ENCODE data around the gene TM6SF1.
"Not testable (repeated sequence)": the region's sequence is repeated elsewhere in the genome, so short reads cannot be mapped to it uniquely, and the experiment has no call there.

Gene TM6SF1

DNA sequence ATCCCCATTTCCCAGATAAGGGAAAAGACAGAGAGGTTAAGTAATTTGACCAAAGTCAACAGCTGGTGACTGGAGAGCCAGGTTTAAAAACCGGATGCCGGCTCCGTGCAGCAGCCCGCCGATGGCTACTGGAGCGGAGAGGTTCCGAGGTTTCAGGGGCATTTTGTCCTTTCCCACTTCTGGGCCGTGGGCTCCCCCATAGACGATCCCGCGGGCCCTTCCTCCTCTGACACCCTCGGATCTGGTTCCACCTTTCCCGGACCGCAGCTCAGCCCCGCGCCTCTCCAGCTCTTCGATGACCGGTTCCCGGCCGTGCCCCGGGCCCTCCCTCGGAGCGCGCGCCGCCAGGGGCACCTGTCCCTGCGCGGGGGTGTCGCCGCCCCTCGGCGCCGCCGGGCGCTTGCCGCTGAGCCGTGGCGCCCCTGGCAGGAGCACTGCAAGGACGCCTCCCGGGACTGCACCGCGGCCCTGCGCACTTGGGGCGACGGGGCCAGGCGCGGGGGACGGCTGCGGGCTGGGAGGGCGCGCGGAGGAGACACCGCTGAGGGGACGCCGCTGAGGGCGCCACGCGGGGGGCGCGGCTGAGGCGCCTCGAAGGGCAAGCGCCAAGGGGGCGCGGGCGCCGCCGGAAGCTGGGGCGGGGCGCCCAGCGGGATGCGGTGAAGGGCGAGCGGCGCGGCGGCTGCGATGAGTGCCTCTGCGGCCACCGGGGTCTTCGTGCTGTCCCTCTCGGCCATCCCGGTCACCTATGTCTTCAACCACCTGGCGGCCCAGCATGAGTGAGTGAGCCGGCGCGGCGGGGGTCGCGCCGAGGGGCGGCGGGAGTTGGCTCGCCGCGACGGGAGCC lies at the start of gene TM6SF1:
TM6SF1 (plus strand) TSS at position 652 of the 847 bp plus-strand sequence; CDS start at position 688, 36 bp downstream.
- Mint-ChIP-seq H3K4me1 (peaks cover 27% of the 10 kb centered on the region), H3K27ac (no peak within 1 kb of the TSS), H3K4me3 (peak within 1 kb of the TSS; percentile 69), H3K9me3 (no peaks in the 10 kb centered on the region), H3K36me3 (peaks cover 4% of the 10 kb centered on the region)
- DNase-seq (ENCODE audit: low spot score in 2 of 2) = peak; percentile 5 to 55
- ATAC-seq = peak; percentile 60

DNA sequence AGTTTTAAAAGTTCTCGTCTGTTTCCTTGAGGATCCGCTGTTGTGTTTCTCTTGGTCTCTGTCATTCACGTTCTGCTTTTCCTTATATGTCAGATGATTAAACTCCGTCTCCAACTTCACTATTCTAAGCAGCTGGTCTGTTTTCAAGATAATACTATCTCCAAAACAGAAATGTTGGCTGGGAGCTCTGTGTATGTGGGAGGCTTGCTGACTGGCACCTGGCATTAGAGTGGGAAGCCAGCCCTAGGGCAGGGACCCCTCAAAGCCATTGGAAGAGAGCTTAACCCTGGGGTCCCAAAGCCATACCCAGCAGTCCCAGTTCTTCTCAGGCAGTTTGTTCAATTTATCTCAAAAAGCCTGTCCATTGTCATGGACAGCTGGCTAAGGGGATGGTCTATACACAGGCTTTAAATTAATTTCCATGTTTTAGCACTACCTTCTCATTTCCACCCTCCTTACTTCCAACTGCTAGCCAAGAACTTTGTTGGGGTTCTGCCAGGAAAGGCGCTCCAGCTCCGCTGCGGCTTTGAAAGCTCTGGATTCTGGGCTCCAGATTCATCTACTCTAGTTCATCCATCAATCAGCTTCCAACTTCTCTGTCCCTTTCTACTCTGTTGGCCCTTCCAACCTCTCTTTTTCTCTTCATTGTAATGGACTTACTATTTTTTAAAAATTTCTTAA lies 49.6 kb upstream of the TM6SF1 start:
- Mint-ChIP-seq H3K9me3 (no peaks in the 10 kb centered on the region), H3K36me3 (peaks cover 62% of the 10 kb centered on the region), H3K4me1 (peaks cover 17% of the 10 kb centered on the region), H3K27ac (peak overlapping the region; percentile 81), H3K4me3 (no peak overlapping the region)
- ATAC-seq (no peak), DNase-seq (ENCODE audit: low spot score in 2 of 2) (no peak)

DNA sequence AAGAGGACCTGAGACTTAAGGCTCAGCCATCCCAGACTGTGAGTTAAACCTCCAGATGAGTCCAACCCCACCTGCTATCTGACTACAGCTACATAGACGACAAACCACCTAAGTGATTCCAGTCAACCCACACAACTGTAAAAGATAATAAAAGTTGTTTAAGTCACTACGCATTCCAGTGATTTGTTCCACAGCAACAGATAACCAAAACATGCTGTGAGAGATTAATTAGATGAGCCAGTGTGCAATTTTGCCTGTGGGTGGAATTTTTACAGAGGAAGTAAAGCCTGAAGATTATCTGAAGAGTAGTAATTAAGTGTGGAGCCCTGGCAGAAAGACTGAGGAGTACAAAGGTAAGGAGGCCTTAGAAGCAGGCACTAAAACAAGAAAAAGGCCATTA lies 45.8 kb upstream of the TM6SF1 start:
- H3K36me3 Mint-ChIP-seq = peaks cover 38% of the 10 kb centered on the region
- H3K4me1 Mint-ChIP-seq = peaks cover 26% of the 10 kb centered on the region
- DNase-seq (ENCODE audit: low spot score in 2 of 2) = no peak
- no peak overlapping the region for H3K4me3 Mint-ChIP-seq
- H3K9me3 Mint-ChIP-seq = no peaks in the 10 kb centered on the region
- ATAC-seq = no peak
- H3K27ac Mint-ChIP-seq = no peak overlapping the region

DNA sequence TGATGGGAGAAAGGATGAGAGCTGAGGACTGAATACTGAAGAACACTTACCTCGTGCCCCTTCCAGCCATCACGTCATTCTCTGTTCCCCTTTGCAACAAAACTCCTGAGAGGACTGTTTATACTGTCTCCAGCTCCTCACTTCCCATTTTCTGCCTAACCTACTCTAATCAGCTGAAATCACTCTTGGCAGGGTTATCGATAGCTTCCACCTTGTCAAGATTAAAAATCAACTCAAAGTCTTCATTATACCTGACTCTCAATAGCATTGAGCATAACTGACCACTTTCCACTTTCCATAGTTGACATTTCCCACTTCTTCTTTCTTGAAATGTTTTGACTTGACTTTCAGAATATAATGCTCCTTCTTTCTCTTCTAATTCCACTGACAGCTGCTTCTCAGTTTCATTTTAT lies 44.7 kb upstream of the TM6SF1 start:
- Mint-ChIP-seq H3K4me3 (no peak overlapping the region), H3K36me3 (peaks cover 29% of the 10 kb centered on the region), H3K4me1 (peaks cover 21% of the 10 kb centered on the region), H3K27ac (no peak overlapping the region), H3K9me3 (no peaks in the 10 kb centered on the region)
- ATAC-seq = no peak
- DNase-seq (ENCODE audit: low spot score in 2 of 2) = no peak

DNA sequence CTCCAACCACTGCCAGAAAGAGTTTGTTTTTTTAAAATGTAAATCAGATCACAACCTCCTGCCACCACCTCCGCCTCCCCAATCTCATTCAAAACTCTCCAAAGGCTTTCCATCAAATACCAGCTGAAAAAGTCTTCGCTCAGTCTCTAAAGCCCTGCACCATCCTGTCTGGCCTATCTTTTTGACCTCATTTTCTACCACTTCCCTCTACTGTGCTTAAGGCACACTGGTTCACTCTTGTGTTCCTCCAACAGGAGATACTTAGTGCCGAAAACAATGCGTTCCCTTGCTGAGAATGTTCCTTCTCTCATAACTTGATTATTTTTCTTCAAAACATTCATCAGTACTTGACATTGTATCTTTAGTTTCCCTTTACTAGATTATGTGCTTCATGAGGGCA lies 43.9 kb upstream of the TM6SF1 start:
- peaks cover 22% of the 10 kb centered on the region for H3K4me1 Mint-ChIP-seq
- no peak for ATAC-seq
- H3K36me3 Mint-ChIP-seq = peaks cover 22% of the 10 kb centered on the region
- H3K27ac Mint-ChIP-seq = no peak overlapping the region
- H3K9me3 Mint-ChIP-seq = no peaks in the 10 kb centered on the region
- no peak overlapping the region for H3K4me3 Mint-ChIP-seq
- DNase-seq (ENCODE audit: low spot score in 2 of 2) = no peak

- Mint-ChIP-seq H3K9me3 (no peaks in the 10 kb centered on the region), H3K27ac (peak overlapping the region; percentile 77), H3K36me3 (peaks cover 14% of the 10 kb centered on the region), H3K4me3 (no peak overlapping the region), H3K4me1 (peaks cover 22% of the 10 kb centered on the region)
- DNase-seq (ENCODE audit: low spot score in 2 of 2) (no peak), ATAC-seq (no peak)
Measured at GRCh38 chr15:83064859-83065258, 42.6 kb upstream of the TM6SF1 start.

DNA sequence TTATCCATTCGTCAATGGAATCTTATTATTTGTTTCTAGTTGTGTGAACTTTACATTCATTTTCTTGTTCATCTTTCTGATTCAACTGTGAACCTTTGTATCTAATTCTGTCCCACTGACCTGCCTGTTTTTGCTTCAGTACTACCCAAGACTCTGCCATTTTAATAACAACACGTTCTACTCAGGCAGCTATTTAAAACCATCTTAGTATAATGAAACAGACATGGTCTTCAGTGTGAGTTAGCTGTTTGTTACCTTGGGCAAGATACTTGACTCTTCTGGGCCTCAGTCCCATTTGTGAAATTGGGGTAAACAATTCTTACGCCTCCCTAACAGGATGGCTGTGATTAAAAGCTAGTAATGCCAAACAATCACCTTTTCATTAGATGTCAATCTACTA lies 42.0 kb upstream of the TM6SF1 start:
- no peak for ATAC-seq
- H3K9me3 Mint-ChIP-seq = no peaks in the 10 kb centered on the region
- peaks cover 22% of the 10 kb centered on the region for H3K4me1 Mint-ChIP-seq
- H3K36me3 Mint-ChIP-seq = peaks cover 14% of the 10 kb centered on the region
- DNase-seq (ENCODE audit: low spot score in 2 of 2) = no peak
- peak overlapping the region; percentile 77 for H3K27ac Mint-ChIP-seq
- H3K4me3 Mint-ChIP-seq = no peak overlapping the region

DNA sequence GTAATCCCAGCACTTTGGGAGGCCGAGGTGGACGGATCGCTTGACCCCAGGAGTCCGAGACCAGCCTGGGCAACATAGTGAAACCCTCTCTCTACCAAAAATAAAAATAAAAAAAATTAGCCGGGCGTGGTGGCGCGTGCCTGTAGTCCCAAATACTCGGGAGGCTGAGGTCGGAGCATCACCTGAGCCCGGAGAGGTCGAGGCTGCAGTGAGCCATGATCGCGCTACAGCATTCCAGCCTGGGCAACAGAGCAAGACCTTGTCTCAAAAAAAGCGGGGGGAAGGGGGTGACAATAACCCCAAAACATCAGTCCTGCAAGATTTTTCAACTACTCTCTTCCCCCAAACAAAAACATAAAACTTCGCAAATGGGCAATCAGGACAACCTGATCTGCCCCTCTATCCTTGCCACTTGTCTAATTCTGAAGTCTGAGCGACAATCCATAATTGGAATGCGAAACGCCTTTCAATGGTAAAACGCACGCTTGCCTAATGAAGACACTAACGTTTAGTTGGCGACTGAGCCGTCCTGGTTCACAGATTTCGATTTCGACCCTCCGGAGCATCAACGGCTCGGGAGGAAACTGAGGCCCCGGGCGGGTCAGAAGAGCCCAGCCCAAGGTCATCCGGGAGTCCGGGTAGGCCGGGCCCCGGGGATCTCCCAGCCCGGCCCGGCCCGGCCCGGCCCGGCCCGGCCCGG lies 41.3 kb upstream of the TM6SF1 start:
- no peak overlapping the region for H3K4me3 Mint-ChIP-seq
- H3K27ac Mint-ChIP-seq = peak overlapping the region; percentile 77
- peaks cover 14% of the 10 kb centered on the region for H3K36me3 Mint-ChIP-seq
- peaks cover 22% of the 10 kb centered on the region for H3K4me1 Mint-ChIP-seq
- no peak for DNase-seq (ENCODE audit: low spot score in 2 of 2)
- no peaks in the 10 kb centered on the region for H3K9me3 Mint-ChIP-seq
- no peak for ATAC-seq

- peaks cover 22% of the 10 kb centered on the region for H3K4me1 Mint-ChIP-seq
- peaks cover 14% of the 10 kb centered on the region for H3K36me3 Mint-ChIP-seq
- peak; percentile 83 to 93 for DNase-seq (ENCODE audit: low spot score in 2 of 2)
- no peak within 1 kb of the TSS for H3K4me3 Mint-ChIP-seq
- H3K9me3 Mint-ChIP-seq = no peaks in the 10 kb centered on the region
- peak; percentile 98 for ATAC-seq
- H3K27ac Mint-ChIP-seq = peak within 1 kb of the TSS; percentile 77
Measured at GRCh38 chr15:83066734-83067637, 40.5 kb upstream of the TM6SF1 start, which contains the start of gene BTBD1. TSS of gene BTBD1 (minus strand) at chr15:83067252. CDS start at chr15:83067151, 101 bp downstream.

- DNase-seq (ENCODE audit: low spot score in 2 of 2) (no peak), ATAC-seq (no peak)
- peaks cover 22% of the 10 kb centered on the region for H3K4me1 Mint-ChIP-seq
- H3K4me3 Mint-ChIP-seq = no peak overlapping the region
- H3K36me3 Mint-ChIP-seq = peaks cover 14% of the 10 kb centered on the region
- H3K27ac Mint-ChIP-seq = peak overlapping the region; percentile 53
- H3K9me3 Mint-ChIP-seq = peaks cover 3% of the 10 kb centered on the region
Measured at GRCh38 chr15:83067638-83067962, 39.8 kb upstream of the TM6SF1 start.

GRCh38 chr15:83068054-83068453 lies 39.4 kb upstream of the TM6SF1 start:
- Mint-ChIP-seq H3K36me3 (peaks cover 14% of the 10 kb centered on the region), H3K4me3 (no peak overlapping the region), H3K9me3 (peaks cover 3% of the 10 kb centered on the region), H3K4me1 (peaks cover 22% of the 10 kb centered on the region), H3K27ac (peak overlapping the region; percentile 53)
- no peak for ATAC-seq
- no peak for DNase-seq (ENCODE audit: low spot score in 2 of 2)

- ATAC-seq, H3K9me3 Mint-ChIP-seq: not testable (repeated sequence)
- Mint-ChIP-seq H3K36me3 (peaks cover 14% of the 10 kb centered on the region), H3K4me1 (peaks cover 22% of the 10 kb centered on the region), H3K27ac (peak overlapping the region; percentile 50), H3K4me3 (peak overlapping the region; percentile 22)
- peak in 1 of 2 donors; percentile 51 for DNase-seq (ENCODE audit: low spot score in 2 of 2)
Measured at GRCh38 chr15:83069211-83069642, 38.2 kb upstream of the TM6SF1 start.

DNA sequence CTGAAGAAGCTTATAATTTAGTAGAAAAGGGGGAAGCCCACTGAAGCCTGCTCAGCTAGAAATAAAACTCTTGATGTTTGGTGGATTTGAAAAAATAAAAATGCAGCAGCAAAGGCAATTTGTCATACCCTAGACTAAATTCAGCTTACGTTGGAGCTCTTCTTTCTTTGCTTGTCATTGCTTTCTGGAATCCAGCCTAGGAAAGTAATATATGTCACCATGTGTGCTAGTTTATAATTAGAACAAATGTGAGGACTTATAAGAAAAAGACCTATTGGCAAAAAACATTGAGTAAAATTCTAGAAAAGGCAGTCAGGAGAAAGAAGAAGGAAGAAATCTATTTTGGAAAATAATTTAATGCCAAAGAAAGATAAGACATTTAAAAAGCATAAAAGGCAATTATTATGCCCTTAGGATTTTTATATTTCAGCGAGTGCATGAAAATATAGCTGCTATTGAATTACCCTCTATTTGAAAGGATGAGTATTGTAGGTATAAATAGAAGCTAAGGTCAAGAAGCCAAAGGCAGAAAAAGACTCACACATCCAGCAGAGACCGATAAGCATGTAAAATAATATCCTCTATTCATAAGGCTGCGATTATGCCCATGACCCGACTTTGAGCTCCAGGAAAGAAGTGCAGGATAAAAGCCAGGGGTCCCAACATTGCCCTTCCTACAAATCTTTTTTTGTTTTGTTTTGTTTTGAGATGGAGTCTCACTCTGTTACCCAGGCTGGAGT lies 29.8 kb upstream of the TM6SF1 start:
- H3K9me3 Mint-ChIP-seq = peaks cover 3% of the 10 kb centered on the region
- H3K4me3 Mint-ChIP-seq = no peak overlapping the region
- H3K4me1 Mint-ChIP-seq = no peaks in the 10 kb centered on the region
- H3K36me3 Mint-ChIP-seq = peaks cover 5% of the 10 kb centered on the region
- ATAC-seq (no peak), DNase-seq (ENCODE audit: low spot score in 2 of 2) (no peak)
- H3K27ac Mint-ChIP-seq = no peak overlapping the region

DNA sequence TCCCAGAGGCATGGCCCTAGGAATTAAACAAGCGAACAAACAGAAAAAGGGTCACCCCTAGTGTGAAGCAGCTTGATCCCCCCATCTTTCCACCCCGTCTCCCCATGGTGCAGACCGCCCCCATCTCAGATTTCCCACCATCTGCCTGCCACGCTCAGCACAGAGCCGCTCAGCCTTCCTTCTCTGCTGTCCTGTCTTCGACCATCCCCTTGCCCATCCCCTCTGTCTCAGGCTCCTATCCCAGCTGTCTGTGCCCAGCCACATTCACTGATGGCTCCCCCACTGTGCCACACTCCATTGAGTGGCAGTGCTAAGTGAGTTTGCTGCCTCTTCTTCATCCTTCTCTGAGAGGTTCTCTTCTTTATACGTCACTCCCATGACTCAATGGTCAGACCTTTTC lies 28.7 kb upstream of the TM6SF1 start:
- H3K4me3 Mint-ChIP-seq = no peak overlapping the region
- no peak overlapping the region for H3K27ac Mint-ChIP-seq
- no peaks in the 10 kb centered on the region for H3K4me1 Mint-ChIP-seq
- DNase-seq (ENCODE audit: low spot score in 2 of 2) = no peak
- peaks cover 5% of the 10 kb centered on the region for H3K36me3 Mint-ChIP-seq
- no peak for ATAC-seq
- no peaks in the 10 kb centered on the region for H3K9me3 Mint-ChIP-seq

Measured in stimulated activated effector memory CD8-positive, alpha-beta T cell treated with anti-CD3 and anti-CD28 coated beads, Interleukin-12 subunit alpha, Interleukin-12 subunit beta, amount 100 ng/mL, for 72 hours (primary cell).